CD4-positive, alpha-beta T cell treated with Interleukin-2 at 100 ng/mL for 4 hours (primary cell): Measurements from ENCODE around the gene PEA15.

Source experiments
- DNase-seq: peaks from one replicate; pipeline ENCODE4 v3.0.0-alpha.2; 2020; ENCODE audit warnings: low spot score

Gene PEA15

GRCh38 chr1:160205242-160206035 lies at the start of gene PEA15:
TSS of gene PEA15 (plus strand) at chr1:160205384. CDS start at chr1:160211545, 6,161 bp downstream.
- DNase-seq = peak; percentile 66

- no peak for DNase-seq
Observed at GRCh38 chr1:160156361-160156760, 48.8 kb upstream of the PEA15 start.

DNA sequence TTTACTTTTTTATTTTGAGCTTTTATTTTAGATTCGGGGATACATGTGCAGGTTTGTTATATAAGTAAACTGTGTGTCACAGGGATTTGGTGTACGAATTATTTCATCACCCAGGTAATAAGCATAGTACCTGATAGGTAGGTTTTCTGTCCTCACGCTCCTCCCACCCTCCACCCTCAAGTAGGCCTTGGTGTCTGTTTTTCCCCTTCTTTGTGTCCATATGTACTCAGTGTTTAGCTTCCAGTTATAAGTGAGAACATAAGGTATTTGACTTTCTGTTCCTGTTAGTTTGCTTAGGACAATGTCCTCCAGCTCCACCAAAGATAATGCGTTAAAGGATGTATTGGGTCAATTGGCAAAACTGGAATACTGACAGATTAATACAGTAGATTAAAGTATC lies 48.0 kb upstream of the PEA15 start:
- no peak for DNase-seq

DNA sequence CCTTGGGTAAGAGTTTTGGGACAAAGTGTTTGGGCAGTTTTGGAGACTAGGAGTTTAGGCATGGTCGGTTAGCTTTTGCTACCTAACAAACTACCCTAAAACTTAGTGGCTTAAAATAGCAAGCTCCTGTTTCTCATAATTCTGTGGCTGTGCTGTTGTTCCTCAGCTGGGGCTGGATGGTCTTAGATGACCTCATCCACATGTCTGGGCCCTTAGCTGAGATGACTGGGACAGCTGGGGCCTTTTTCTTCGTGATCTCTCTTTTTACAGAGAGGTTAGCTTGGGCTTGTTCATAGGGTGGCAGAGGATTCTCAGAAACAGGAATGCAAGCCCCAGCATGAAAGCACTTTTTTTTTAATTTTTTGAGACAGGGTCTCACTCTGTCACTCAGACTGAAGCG lies 47.2 kb upstream of the PEA15 start:
- no peak for DNase-seq

DNA sequence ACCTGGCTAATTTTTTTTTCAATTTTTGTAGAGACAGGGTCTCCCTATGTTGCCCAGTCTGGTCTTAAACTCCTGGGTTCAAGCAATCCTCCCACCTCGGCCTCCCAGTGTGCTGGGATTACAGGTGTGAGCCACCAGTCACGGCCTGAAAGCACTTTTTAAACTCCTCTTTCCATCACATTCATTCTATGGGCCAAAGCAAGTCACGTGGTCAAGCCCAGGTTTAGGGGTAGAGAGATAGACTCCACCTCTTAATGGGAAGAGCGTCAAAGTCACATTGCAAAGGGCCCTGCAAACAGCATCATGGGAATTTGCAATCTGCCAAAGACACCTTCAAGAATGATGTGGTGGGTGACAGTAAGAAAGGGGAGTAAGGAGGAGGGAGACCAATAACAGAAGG lies 46.6 kb upstream of the PEA15 start:
- DNase-seq = no peak

GRCh38 chr1:160159846-160160245 lies 45.3 kb upstream of the PEA15 start:
- no peak for DNase-seq

DNA sequence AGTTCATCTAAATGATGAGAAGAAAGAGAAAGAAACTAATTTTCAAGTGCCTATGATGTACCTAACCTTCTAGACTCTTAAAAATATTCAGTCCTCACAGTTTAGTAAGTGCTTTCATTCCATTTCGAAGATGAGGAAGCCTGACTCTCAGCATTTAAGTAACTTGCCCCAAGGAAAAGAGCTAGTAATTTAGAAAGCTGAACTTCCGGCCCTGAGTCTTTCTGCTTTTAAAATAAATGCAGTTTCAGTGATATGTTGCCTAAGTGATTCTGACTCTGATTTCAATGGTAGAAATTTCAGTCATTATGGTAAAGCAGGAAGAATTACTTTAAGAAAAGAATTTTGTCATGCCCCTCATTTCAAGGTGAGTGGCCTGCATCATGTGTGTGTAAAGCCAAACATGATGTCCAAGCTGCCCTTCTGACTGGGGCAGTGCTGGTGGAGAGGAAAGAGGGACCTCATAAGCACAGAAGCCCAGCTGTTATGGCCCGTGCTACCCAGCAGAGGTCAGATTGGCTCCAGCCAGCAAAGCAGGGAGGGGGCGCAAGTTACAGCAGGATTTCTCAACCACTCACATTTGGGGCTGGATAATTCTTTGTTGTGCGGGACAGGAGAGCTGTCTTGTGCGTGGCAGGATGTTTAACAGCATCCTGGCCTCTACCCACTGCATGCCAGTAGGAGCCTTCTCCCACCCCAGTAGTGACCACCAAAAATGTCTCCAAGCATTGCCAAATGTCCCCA lies 43.0 kb upstream of the PEA15 start:
- no peak for DNase-seq

DNA sequence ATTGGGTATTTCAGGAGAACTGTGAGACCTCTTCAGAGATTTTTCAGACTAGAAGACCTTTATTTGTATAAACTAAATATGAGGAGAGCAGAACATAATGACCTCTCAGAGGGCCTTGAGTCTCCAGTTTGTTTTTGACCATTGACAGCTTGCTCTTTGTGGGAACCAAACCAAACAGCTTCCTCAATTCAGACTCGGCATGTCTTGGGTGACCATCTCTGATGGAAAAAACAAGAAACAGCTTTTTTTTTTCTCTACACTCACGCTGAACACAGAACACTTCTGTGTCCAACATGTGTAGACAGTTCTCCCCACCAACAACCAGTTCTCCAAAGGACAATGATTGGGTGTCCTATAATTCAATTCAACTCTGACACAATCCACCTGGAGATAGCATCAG lies 42.3 kb upstream of the PEA15 start:
- DNase-seq = no peak

- DNase-seq = no peak
Observed at GRCh38 chr1:160163615-160164014, 41.6 kb upstream of the PEA15 start.

GRCh38 chr1:160164121-160164520 lies 41.1 kb upstream of the PEA15 start:
- no peak for DNase-seq

DNA sequence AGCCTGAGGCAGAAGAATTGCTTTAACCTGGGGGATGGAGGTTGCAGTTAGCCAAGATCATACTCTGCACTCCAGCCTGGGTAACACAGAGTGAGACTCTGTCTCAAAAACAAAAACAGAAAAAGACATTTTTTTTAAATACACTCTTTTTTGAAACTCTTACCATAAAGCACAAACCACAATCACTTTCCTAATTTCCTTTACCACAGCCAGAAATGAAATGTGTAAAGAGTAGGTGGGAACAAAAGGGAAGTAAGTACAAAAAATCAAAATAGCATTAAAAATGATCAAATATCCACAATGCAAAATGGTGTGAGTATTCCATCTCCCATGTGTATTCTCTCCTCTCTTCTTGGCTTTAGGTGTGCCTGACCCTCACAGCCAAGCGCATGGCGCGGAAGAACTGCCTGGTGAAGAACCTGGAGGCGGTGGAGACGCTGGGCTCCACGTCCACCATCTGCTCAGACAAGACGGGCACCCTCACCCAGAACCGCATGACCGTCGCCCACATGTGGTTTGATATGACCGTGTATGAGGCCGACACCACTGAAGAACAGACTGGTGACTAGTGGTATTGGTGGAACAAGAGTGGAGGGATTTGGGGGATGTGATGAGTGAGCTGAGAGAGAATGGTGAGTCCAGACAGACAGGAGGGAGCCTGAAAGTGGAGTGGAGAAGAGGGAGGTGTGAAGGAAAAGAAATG lies 38.9 kb upstream of the PEA15 start:
- DNase-seq = no peak

DNA sequence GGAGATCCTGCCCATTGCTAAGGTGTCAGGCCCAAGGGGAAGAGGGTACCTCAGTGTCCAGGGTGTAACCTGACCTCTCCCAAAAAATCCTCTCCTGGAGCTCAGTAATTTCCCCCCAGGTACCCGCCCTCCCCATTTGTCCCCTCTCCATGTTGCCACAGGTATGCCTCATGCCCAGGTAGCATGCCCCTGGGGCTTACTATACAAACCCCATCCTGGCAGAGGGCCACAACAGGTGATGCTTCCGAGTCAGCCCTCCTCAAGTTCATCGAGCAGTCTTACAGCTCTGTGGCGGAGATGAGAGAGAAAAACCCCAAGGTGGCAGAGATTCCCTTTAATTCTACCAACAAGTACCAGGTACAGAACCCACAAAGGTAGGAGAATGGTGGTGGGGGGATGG lies 38.1 kb upstream of the PEA15 start:
- no peak for DNase-seq

DNA sequence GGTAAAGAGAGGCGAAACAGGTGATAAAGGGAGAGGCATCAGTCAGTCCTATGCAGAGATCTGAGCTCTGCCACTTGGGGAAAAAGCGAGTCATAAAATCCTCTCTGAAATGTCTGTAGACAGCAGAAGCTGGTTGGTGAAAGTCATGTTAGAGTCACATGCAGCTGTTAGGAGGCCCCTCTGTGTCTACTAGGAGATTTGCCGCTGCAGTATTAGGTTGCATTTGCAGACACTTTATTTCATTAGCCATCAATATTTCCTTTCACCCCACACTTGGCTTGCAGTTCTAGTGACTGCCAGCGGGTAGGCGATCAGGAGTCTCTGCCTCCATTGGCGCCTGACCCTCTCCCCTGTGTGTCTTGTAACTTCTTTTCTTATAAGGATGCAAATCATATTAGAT lies 37.6 kb upstream of the PEA15 start:
- DNase-seq = no peak

DNA sequence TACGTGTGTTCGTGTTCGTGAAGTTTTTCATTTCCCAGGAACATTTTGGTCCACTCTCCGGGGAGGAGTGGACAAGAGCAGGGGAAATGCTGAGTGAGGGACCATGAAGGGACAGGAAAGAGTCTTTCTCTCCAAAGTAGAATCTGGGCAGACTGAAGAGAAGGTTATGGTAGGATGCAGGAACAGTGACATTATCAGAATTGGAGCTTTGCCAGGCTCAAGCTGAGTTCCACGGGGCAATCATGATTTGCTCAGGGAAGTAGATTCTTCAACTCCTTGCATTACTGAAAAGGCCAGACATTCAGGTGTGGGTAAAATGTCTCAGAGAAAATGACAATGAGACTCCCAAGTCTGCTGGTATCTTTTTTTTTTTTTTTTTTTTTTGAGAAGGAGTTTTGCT lies 37.2 kb upstream of the PEA15 start:
- DNase-seq = no peak

DNA sequence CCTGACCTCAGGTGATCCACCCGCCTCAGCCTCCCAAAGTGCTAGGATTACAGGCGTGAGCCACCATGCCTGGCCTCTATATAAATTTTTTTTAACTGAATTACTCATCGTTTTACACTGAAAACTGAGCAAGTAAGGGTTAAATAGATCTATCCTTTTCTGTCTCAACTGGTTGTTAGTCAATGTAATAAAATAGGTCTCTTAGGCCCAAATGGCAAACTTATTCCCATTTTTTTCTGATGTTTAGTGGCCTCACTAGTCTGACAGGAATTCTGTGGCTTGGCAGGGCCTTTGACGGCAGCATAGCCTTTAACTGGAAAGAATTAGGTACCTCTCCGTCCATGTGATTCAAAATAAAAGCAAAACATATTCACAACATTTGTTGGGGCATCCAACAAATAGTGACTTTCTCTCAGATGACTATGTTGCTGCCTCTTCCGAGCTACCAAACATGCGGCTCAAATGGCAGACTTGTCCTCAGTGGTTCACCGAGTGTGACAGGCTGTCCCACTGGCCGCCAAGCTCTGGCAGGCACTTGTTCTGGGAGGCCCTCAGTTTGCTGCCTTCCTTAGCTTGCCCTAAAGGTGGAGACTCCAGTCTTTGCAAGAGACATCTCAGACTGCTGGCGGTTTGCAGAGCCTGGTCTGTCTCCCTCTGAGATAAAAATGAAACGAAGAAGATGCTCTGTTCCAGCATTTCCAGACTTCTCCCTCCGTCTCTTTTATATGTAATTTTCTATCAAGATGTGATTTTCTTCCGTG lies 36.4 kb upstream of the PEA15 start:
- DNase-seq = no peak

DNA sequence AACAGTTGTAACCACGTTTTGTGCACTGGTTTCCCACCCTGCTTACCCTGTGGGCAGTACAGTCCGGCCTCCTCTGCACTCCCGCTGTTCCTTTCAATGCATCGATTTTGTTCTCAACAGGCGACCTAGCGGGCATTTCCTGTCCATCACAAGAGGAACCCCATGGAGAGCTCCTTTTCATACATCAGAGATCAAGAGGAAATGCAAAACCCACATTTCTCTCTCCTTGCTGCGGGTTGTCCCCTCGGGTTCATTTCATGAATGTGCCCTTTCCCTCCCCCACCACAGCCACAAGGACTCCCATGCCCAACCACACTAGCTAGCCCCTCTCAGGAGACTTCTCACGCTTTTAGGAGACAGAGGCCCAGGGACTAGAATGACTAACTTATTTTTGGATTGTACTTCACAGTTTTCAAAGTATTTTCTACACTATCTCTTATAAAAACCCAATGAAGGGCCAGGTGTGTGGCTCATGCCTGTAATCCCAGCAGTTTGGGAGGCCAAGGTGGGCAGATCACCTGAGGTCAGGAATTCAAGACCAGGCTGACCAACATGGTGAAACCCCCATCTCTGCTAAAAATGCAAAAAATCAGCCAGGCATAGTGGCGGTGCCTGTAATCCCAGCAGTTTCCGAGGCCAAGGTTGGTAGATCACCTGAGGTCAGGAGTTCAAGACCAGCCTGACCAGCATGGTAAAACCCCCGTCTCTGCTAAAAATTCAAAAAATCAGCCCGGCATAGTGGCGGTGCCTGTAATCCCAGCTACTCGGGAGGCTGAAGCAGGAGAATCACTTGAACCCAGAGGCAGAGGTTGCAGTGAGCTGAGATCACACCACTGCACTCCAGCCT lies 35.4 kb upstream of the PEA15 start:
- DNase-seq = no peak

GRCh38 chr1:160171354-160171753 lies 33.8 kb upstream of the PEA15 start:
- DNase-seq = no peak

GRCh38 chr1:160171980-160172379 lies 33.2 kb upstream of the PEA15 start:
- DNase-seq = no peak

- DNase-seq = no peak
Observed at GRCh38 chr1:160177231-160177630, 28.0 kb upstream of the PEA15 start.

GRCh38 chr1:160177667-160178066 lies 27.5 kb upstream of the PEA15 start:
- DNase-seq = no peak

DNA sequence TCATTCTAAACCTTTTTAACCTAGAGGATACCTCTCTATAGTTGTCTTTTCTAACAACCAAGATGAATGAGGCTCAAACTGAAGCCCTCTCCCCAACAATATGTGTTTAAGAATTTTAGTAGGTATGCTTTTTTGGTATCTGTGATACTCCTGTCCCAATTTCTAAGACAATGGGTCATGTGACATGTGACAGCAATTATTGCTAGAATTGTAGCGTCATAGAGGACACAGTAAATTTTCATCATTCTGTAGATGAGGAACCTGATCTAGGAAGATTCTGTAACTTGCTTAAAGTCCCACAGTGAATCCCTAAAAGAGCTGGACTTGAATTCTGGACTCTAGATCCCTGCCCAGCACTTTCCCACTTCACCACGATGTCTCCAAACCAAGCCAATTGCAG lies 26.5 kb upstream of the PEA15 start:
- DNase-seq = no peak
